ENCODE results near the gene STXBP5L.
"Not testable (repeated sequence)": the region's sequence is repeated elsewhere in the genome, so short reads cannot be mapped to it uniquely, and the experiment has no call there.

Gene STXBP5L

GRCh38 chr3:121063628-121064027 is 155.6 kb downstream of the STXBP5L start:
- no peak for DNase-seq (ENCODE audit: low spot score)

- no peak for DNase-seq (ENCODE audit: low spot score)
Observed at GRCh38 chr3:121064121-121064520, 156.1 kb downstream of the STXBP5L start.

DNA sequence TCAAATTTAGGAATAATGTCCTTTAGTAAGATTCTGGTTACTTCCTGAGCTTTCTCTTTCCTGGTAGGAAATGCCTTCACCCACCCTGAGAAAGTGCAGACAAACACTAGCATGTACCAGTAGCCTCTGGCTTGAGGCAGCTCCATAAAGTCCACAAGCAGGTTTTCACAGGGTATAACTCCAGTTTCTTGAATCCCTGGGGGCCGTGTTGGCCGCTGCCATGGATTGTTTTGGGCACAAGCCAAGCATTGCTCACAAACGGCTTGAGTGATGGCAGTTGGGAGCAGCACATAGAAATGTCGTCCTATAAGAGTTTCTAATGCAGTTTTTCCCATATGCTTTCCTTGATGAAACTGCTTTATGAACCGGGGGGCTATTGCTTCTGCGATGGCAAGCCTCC is 164.1 kb downstream of the STXBP5L start:
- no peak for DNase-seq (ENCODE audit: low spot score)

- no peak for DNase-seq (ENCODE audit: low spot score)
Observed at GRCh38 chr3:121073011-121073410, 165.0 kb downstream of the STXBP5L start.

DNA sequence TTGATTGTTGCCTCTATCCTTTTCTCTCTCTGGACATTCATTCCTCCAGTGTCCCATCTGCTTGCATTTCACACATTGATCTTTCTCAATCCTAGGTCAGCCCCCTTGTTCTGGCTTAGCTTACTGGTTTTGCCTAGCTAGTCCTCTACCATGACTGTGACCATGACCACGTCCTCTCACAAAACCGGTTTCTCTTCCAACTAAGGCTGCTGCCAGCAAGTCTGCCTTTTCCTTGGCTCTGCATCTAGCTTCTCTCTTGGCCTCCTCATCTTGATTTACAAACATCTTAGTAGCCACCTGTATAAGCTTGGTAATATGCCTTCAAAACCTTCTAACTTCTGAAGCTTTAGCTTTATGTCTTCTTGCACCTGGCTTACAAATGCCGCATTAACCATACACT is 167.2 kb downstream of the STXBP5L start:
- DNase-seq (ENCODE audit: low spot score) = no peak

DNA sequence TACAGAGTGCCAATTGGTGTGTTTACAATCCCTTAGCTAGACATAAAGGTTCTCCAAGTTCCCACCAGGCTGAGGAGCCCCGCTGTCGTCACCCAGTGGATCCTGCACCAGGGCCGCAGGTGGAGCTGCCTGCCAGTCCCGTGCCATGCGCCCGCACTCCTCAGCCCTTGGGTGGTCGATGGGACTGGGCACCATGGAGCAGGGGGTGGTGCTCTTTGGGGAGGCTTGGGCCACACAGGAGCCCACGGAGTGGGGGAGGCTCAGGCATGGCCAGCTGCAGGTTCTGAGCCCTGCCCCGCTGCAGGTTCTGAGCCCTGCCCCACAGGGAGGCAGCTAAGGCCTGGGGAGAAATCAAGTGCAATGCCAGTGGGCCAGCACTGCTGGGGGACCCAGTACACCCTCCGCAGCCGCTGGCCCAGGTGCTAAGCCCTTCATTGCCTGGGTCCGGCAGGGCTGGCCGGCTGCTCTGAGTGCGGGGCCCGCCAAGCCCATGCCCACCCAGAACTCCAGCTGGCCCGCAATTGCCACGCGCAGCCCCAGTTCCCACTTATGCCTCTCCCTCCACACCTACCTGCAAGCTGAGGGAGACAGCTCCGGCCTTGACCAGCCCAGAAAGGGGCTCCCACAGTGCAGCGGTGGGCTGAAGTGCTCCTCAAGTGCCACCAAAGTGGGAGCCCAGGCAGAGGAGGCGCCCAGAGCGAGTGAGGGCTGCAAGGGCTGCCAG is 170.5 kb downstream of the STXBP5L start:
- DNase-seq (ENCODE audit: low spot score) = not testable (repeated sequence)

- no peak for DNase-seq (ENCODE audit: low spot score)
Observed at GRCh38 chr3:121096953-121097352, 188.9 kb downstream of the STXBP5L start.

DNA sequence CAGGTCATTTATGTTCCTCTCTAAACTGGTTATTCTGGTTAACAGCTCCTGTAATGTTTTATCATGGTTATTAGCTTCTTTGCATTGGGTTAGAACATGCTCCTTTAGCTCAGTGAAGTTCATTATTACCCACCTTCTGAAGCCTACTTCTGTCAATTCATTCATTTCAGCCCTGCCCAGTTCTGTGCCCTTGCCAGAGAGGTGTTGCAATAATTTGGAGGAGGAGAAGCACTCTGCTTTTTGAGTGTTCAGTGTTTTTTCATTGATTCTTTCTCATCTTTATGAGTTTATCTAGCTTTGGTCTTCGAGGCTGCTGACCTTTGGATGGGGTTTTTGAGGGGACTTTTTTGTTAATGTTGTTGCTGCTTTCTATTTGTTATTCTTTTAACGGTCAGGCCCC is 203.1 kb downstream of the STXBP5L start:
- DNase-seq (ENCODE audit: low spot score) = not testable (repeated sequence)

DNA sequence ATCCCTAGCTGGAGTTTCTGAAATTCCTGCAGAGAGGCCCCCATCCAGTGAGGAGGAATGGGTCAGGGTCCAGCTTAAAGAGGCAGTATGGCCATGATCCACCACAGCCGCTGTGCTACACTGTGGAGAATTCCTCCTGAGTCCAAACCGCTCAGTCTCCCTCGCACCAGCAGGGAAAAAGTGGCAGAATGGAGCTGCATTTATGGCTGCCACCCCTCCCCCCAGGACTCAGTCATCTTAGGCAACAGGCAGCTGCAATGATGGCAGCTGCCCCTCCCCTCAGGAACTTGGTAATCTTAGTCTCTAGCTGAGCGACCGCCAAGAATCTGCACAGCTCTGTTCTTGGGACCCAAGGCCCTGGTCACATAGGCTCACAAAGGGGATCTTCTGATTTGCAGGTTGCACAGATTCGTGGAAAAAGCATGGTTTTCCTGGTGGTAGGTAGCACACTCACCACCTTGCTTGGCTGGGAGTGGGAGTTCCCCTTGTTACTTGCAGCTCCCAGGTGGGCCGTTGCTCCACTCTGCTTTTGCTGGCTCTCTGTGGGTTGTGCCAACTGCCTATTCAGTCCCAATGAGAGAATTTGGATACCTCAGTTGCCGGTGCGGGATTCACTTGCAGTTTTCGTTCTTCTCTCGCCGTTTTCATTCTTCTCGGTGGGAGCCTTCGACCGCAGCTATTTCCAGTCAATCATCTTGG is 204.1 kb downstream of the STXBP5L start:
- DNase-seq (ENCODE audit: low spot score) = no peak

GRCh38 chr3:121126033-121126706 is 218.2 kb downstream of the STXBP5L start:
- no peak for DNase-seq (ENCODE audit: low spot score)

GRCh38 chr3:121126707-121127035 is 218.7 kb downstream of the STXBP5L start:
- DNase-seq (ENCODE audit: low spot score) = no peak

DNA sequence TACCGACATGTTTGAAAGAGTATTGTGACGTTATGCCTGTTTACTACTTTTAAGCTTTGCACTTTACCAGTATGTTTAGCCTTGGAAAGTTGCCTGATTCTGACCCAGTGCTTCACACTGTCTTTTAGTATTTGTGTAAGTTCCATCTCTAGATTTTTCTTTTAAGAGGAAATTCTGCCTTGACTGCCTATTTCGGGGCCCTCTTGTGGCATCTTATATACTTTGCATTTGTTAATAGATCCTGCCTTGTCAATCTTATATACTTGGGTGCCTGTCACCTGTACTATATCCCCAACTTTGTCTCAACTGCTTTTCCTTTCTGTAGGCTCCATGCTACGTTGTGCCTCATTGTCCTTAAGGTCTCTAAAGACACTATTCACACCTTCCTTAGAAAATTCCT is 244.6 kb downstream of the STXBP5L start:
- no peak for DNase-seq (ENCODE audit: low spot score)

DNA sequence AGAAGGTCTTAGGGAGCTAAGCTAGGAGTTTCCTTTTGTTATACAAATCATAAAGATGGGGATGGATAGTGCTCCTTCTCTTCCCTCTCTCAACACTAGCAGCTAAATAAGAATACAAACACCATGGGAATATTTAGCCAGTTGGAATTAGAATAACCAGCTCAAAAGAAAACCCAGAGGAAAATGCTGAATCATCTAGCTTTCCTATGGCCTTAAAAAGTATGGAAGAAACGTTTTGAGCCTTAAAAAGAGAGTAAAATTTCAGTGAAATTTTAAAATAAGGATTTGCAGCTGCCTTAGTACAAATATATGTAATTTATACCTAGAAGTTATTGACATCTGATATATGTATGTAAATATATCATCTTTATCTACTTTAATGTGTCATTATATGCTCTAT is 245.8 kb downstream of the STXBP5L start:
- no peak for DNase-seq (ENCODE audit: low spot score)

GRCh38 chr3:121155028-121155427 is 247.0 kb downstream of the STXBP5L start:
- DNase-seq (ENCODE audit: low spot score) = no peak

- no peak for DNase-seq (ENCODE audit: low spot score)
Observed at GRCh38 chr3:121165397-121165837, 257.4 kb downstream of the STXBP5L start.

- no peak for DNase-seq (ENCODE audit: low spot score)
Observed at GRCh38 chr3:121167374-121168139, 259.6 kb downstream of the STXBP5L start.

DNA sequence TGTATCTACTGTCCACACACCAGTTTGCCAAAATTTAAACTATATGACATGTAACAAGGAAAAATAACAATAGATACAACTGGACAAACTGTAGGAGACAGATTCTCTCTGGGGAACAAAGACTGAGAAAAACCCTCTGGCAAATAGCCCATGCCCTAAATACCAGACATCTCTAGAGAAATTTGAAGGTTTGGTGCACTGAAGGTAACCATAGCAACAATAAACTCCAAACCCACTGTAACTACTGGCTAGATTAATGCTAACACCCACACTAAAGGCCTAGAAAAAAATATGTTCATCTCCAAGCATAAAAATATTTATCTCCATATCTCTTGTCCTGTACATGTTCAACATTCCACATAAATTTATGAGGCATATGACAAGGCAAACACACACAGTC is 267.1 kb downstream of the STXBP5L start:
- DNase-seq (ENCODE audit: low spot score) = no peak

GRCh38 chr3:121190626-121191025 is 282.6 kb downstream of the STXBP5L start:
- DNase-seq (ENCODE audit: low spot score) = not testable (repeated sequence)

DNA sequence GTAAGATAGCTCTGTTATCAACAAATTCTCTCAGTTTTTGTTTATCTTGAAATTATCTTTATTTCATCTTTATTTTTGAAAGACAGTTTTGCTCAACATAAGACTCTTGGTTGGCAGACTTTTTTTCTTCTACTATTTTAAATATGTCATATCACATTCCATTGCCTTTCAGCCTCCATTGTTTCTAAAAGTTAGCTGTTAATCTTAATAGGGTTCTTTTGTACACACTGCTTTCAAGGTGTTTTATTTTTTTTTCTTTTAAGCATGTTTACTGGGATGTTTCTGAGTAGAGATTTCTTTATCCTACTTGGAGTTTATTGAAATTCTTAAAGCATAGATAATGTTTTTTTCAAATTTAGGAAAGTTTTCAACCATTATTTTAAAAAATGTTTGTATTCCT is 294.6 kb downstream of the STXBP5L start:
- no peak for DNase-seq (ENCODE audit: low spot score)

- no peak for DNase-seq (ENCODE audit: low spot score)
Observed at GRCh38 chr3:121223116-121223515, 315.1 kb downstream of the STXBP5L start.

GRCh38 chr3:121228971-121229370 is 321.0 kb downstream of the STXBP5L start:
- no peak for DNase-seq (ENCODE audit: low spot score)

DNA sequence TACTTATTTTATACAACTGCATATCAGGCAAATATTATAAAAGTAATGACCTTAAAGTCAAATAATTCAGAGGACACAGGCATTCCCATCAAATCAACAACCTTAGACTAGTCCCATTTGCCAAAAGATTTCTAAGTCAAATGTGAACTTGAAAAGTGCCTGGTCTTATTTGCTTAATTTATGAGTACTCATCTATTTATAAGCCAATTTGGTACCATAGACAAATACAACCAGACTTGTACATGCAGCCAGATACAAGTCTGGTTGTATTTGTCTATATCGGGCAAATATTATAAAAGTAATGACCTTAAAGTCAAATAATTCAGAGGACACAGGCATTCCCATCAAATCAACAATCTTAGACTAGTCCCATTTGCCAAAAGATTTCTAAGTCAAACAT is 322.2 kb downstream of the STXBP5L start:
- not testable (repeated sequence) for DNase-seq (ENCODE audit: low spot score)
